Measurements from ENCODE around the gene RRP36. TPM values are rescaled to one million over a fixed set of nuclear protein-coding genes. Genes with fewer than 3 reads are reported as not detected.

The RRP36 gene
- polyA plus RNA-seq (73.1 and 79.2 TPM in 2 replicates), polyA minus RNA-seq (91.2 and 95.9 TPM in 2 replicates)

DNA sequence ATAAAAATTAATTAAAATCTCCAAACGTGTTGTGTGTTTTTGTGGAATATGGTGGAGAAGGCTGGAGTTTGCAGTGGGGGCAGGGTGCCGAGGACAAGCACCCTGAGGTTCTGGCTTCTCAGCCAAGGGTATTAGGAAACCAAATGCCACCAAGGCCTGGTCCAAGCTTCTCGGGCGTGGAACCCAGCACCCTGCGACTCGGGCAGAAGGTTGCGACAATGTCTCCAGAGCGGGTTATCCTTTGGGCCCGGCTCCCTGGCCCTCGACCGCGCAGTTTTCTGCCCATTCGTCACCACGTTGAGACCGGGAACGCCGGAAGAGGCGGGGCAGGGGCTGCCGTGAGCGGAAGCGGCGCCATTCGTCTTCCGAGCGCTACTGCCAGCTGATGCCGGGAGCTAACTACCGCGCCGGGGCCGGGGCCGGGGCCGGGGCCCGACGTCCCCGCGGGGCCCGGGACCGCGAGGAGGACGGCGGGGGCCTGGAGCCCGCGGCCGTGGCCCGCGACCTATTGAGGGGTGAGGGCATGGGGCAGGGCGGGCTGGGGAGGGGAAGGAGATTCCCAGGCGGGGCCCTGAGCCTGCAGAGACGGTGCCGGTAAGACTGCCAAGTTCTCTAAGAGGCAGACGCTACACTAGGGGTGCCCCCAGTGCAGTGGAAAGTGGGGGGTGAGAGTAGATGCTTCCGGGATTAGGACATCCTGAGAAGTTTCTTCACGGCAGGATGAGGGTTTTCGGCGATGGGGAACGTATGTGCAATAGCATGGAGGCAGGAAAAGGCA lies at the start of gene RRP36:
Gene RRP36 (plus strand): TSS at position 354 of the 778 bp plus-strand sequence. CDS start 32 bp downstream, at position 386.
- H4K20me1 ChIP-seq (ENCODE audit: insufficient read depth) = no peaks in the 10 kb centered on the region
- H3K27ac ChIP-seq (ENCODE audit: low read length) = peak within 1 kb of the TSS; percentile 84
- no peaks in the 10 kb centered on the region for H3K36me3 ChIP-seq (ENCODE audit: insufficient read depth, low read length)
- peak; percentile 77 for TF ChIP-seq MXI1 (conservative IDR thresholded peaks at IDR 0.05; ENCODE audit: poor library complexity, severe bottlenecking)
- TF ChIP-seq EP300 (conservative IDR thresholded peaks at IDR 0.05; ENCODE audit: poor library complexity, severe bottlenecking) = no peak
- TF ChIP-seq, protein P1, sequence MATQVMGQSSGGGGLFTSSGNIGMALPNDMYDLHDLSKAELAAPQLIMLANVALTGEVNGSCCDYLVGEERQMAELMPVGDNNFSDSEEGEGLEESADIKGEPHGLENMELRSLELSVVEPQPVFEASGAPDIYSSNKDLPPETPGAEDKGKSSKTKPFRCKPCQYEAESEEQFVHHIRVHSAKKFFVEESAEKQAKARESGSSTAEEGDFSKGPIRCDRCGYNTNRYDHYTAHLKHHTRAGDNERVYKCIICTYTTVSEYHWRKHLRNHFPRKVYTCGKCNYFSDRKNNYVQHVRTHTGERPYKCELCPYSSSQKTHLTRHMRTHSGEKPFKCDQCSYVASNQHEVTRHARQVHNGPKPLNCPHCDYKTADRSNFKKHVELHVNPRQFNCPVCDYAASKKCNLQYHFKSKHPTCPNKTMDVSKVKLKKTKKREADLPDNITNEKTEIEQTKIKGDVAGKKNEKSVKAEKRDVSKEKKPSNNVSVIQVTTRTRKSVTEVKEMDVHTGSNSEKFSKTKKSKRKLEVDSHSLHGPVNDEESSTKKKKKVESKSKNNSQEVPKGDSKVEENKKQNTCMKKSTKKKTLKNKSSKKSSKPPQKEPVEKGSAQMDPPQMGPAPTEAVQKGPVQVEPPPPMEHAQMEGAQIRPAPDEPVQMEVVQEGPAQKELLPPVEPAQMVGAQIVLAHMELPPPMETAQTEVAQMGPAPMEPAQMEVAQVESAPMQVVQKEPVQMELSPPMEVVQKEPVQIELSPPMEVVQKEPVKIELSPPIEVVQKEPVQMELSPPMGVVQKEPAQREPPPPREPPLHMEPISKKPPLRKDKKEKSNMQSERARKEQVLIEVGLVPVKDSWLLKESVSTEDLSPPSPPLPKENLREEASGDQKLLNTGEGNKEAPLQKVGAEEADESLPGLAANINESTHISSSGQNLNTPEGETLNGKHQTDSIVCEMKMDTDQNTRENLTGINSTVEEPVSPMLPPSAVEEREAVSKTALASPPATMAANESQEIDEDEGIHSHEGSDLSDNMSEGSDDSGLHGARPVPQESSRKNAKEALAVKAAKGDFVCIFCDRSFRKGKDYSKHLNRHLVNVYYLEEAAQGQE (IDR thresholded peaks at IDR 0.05; ENCODE audit: borderline replicate concordance) = no peak
- no peak for TF ChIP-seq SMC3 (conservative IDR thresholded peaks at IDR 0.05; ENCODE audit: poor library complexity)
- no peak for TF ChIP-seq CTCF (IDR thresholded peaks at IDR 0.05; ENCODE audit: poor library complexity, severe bottlenecking)
- TF ChIP-seq EZH2 (IDR thresholded peaks at IDR 0.05; ENCODE audit: borderline replicate concordance, insufficient read depth, low read length, poor library complexity, severe bottlenecking) = no peak
- peak; percentile 35 for TF ChIP-seq TAF1 (IDR thresholded peaks at IDR 0.05; ENCODE audit: low read depth)
- TF ChIP-seq POLR2AphosphoS5 (IDR thresholded peaks at IDR 0.05) = peak; percentile 77
- no peaks in the 10 kb centered on the region for H3F3A ChIP-seq (ENCODE audit: insufficient read depth, low read length, poor library complexity, severe bottlenecking)
- H3K79me2 ChIP-seq (replicated peaks; ENCODE audit: insufficient read depth, low read length) = peaks cover 11% of the 10 kb centered on the region
- H3K4me2 ChIP-seq (ENCODE audit: low read length) = peak within 1 kb of the TSS; percentile 80
- H3K9me2 ChIP-seq (ENCODE audit: insufficient read depth, low read length) = no peaks in the 10 kb centered on the region
- peak within 1 kb of the TSS; percentile 45 for H2AFZ ChIP-seq (ENCODE audit: low read depth, low read length)
- H3K27me3 ChIP-seq (ENCODE audit: insufficient read depth, low read depth, low read length) = no peaks in the 10 kb centered on the region
- H3K9ac ChIP-seq (ENCODE audit: low read length) = peak within 1 kb of the TSS; percentile 89
- no peaks in the 10 kb centered on the region for H3K9me3 ChIP-seq (ENCODE audit: low read length)
- H3K4me3 ChIP-seq (ENCODE audit: low read length) = peak within 1 kb of the TSS; percentile 86

DNA sequence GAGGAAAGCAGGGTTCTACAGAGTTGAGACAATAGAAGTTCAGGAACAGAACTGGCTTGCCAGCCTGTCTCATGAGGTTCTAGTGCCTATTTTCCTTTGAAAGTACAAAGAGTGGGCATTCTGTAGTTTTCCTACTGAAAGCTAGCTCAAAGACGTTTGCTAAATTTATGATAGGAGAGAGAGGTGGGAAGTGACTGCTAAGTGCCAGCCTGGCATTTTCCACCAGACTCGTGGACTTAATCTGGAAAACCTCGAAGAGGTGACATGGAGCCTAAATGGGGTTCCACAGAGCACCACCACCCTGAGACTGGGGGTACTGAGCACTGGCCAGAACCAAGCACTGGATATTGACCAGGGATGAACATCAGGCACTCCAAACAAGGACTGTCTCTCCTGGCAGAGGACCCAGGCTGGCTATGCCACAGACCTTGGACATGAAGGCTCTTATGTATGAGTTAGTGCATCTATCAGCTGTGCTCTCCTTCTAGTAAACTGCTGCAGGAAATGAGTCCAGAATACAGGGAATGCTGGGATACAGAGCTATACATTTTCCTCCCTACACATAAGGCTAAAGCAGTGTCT lies 49.6 kb upstream of the RRP36 start:
- H3K9me3 ChIP-seq (ENCODE audit: low read length) = no peaks in the 10 kb centered on the region
- no peak overlapping the region for H3K4me2 ChIP-seq (ENCODE audit: low read length)
- no peak overlapping the region for H3K4me3 ChIP-seq (ENCODE audit: low read length)
- no peak overlapping the region for H3K9ac ChIP-seq (ENCODE audit: low read length)
- H2AFZ ChIP-seq (ENCODE audit: low read depth, low read length) = no peak overlapping the region
- H3F3A ChIP-seq (ENCODE audit: insufficient read depth, low read length, poor library complexity, severe bottlenecking) = no peaks in the 10 kb centered on the region
- no peak for TF ChIP-seq EP300 (conservative IDR thresholded peaks at IDR 0.05; ENCODE audit: poor library complexity, severe bottlenecking)
- no peak for TF ChIP-seq SMC3 (conservative IDR thresholded peaks at IDR 0.05; ENCODE audit: poor library complexity)
- TF ChIP-seq RAD21 (conservative IDR thresholded peaks at IDR 0.05) = no peak
- TF ChIP-seq TAF1 (IDR thresholded peaks at IDR 0.05; ENCODE audit: low read depth) = no peak
- TF ChIP-seq POLR2AphosphoS5 (IDR thresholded peaks at IDR 0.05) = no peak
- no peak for TF ChIP-seq MXI1 (conservative IDR thresholded peaks at IDR 0.05; ENCODE audit: poor library complexity, severe bottlenecking)
- H3K27me3 ChIP-seq (ENCODE audit: insufficient read depth, low read depth, low read length) = no peaks in the 10 kb centered on the region
- H4K20me1 ChIP-seq (ENCODE audit: insufficient read depth) = no peaks in the 10 kb centered on the region
- no peak overlapping the region for H3K27ac ChIP-seq (ENCODE audit: low read length)
- no peaks in the 10 kb centered on the region for H3K79me2 ChIP-seq (replicated peaks; ENCODE audit: insufficient read depth, low read length)
- no peaks in the 10 kb centered on the region for H3K9me2 ChIP-seq (ENCODE audit: insufficient read depth, low read length)
- no peaks in the 10 kb centered on the region for H3K36me3 ChIP-seq (ENCODE audit: insufficient read depth, low read length)

Data from neural cell (in vitro differentiated cells).